ENCODE results near the gene TMEM95. TPM values are rescaled to one million over a fixed set of nuclear protein-coding genes. Genes with fewer than 3 reads are reported as not detected.
"Not testable (repeated sequence)": the region's sequence is repeated elsewhere in the genome, so short reads cannot be mapped to it uniquely, and the experiment has no call there.

The TMEM95 gene
- total RNA-seq, 1 donor from 2014 or later: not detected

- DNase-seq: no peak
Observed at GRCh38 chr17:7346761-7347614, 8.0 kb upstream of the TMEM95 start.

DNA sequence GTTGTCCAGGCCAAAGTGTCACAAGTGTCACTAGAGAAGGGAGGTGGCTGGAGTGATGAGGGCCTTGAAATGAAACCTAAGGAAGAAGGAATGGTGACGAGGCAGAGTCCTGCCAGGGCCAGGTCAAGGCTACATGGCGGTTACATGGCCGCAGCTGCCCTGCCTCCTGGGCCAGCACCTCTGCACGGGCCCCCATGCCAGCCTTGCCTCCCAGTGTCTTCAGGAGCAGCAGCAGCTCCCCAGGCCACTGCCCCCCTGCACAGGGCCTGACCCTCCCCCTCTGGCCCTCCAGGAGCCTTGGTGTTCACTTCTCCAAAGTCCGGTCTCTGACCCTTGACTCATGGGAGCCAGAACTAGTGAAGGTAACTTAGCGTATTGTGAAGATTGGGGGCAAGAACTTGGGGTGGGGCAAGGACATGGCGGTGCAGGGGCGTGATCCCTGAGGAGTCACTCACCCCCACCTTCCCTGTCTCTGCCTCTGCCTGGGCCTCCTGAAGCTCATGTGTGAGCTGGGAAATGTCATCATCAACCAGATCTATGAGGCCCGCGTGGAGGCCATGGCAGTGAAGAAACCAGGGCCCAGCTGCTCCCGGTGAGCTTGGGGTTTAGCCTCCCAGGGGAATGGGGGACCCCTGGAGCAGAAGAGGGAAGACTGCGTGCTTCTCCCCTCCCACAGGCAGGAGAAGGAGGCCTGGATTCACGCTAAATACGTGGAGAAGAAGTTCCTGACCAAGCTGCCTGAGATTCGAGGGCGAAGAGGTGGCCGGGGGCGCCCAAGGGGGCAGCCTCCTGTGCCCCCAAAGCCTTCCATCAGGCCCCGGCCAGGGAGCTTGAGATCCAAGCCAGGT is 7.1 kb upstream of the TMEM95 start:
- no peak for DNase-seq

DNA sequence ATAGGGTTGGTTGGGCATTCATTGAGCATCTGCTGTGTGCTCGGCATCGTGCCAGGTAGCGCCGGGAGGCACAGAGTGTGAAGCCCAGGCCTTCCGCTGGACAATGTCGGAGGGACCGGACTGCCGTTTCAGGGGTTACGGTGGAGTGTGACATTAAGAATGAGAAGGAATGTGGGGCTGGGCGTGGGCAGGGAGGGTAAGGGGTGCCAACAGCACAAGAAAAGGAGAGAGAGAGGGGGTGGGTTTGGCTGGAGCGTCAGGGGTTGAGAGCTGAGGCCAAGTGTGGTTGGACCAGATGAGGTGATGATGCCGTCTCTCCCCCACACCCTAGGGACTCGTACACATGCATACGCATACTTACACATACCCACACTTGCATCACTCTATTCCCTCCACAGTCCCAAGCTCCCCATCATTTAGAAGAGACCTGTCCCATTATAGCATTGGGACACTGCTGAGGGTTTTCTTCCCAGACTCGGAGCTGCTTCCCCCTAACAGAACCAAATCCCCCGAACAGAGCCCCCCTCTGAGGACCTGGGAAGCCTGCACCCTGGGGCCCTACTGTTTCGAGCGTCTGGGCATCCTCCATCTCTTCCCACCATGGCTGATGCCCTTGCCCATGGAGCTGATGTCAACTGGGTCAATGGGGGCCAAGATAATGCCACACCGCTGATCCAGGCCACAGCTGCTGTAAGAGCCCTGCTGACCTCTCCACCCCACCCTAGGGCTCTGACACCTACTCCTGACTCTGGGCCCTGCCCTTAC is 6.3 kb upstream of the TMEM95 start:
- no peak for DNase-seq

DNA sequence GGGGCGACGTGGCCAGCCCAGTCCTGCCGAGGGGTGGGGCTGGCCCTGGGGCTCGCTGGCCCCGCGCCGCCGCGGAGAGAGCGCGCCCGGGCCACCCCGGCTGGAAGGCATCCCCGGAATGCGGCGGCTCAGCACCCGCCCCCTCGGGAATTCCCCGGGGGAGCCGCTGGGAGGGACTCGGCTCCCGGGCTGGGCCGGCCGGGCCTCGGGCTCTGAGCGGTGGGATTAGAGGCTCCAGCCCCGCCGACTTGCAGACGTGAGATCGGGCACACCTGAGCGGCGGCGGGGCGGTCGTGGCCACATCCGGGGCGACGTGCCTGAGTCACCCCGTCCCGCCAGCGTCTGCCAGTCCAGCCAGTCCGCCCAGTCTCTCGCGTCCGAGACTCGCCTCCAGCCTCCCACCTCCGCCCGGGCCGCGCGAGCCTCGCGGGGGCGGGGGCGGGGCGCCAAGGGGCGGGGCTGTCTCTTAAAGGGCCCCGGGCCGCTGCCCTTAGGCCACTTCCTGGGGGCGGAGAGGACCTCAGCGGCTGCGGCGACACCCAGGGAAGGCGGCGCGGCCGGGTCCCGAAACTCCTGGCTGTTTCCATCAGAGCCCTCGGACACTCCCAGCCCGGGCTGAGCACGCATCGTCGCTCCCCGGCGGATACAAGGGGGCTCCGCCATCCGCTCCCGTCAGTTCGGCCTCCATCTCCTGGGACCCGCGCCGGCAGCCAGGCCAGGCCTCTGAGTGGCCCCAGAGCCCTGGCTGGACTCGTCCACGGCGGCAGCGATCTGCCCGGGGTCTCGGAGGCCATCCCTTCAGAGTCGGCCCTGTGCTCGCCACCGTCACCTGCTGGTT is 3.1 kb upstream of the TMEM95 start, which contains the start of gene KCTD11:
Gene KCTD11 (plus strand): TSS at position 498 of the 838 bp plus-strand sequence.
- DNase-seq: peak; percentile 81

DNA sequence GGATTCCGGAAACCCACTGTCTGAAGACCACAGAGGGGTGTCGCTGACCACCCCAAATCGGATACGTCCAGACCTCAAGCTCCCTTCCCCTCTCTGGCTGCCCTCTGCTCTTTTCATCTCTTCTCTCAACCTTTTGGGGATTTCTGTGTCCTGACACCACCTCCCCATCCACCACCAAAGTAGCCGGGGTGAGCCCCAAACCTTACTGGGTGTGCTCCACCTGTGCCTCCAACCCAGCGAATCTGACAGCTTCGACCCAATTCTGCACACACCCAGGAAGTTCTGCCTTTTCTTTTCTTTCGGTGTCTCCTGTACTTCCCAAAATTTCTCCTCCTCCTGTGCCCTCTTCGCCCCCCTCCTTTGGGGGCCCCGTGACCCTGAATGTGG is 2.5 kb upstream of the TMEM95 start:
- no peak for DNase-seq

DNA sequence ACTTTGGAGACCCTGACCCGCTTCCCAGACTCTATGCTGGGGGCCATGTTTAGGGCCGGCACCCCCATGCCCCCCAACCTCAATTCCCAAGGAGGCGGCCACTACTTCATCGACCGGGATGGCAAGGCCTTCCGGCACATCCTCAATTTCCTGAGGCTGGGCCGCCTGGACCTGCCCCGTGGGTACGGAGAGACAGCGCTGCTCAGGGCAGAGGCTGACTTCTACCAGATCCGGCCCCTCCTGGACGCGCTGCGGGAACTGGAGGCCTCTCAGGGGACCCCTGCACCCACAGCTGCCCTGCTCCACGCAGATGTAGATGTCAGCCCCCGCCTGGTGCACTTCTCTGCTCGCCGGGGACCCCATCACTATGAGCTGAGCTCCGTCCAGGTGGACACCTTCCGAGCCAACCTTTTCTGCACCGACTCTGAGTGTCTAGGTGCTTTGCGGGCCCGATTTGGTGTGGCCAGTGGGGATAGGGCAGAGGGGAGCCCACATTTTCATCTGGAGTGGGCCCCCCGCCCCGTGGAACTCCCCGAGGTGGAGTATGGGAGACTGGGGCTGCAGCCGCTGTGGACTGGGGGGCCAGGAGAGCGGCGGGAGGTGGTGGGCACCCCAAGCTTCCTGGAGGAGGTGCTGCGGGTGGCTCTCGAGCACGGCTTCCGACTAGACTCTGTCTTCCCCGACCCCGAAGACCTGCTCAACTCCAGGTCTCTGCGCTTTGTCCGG is 1.9 kb upstream of the TMEM95 start:
- no peak for DNase-seq

DNA sequence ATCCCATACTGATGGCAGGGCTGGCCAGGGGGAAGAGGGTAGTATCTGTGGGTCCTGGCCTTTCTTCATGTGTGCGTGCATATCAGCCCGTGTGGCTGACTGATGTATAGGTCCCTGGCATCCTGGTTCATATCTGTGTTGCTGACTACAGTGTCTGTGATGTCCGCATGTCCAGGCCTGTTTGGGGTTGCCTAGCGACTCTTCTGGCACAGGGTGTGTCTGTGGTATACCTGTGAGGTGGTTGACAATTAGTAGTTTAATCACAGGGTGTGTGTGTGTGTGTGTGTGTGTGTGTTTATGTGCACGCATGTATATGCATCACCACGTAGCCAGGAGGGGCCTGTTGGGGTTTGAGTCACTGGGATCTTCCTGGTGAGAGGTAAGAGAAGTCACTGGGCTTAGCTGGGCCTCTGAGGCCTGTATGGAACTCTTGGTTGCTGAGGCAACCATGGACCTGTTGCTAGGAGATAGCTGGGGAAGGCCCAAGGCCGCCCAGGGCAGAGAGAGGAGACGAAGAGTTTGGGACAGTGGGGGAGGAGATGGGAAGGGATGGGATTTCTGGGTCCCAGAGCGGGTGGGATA is 603 bp upstream of the TMEM95 start:
- DNase-seq: no peak

- no peak for DNase-seq
Observed at GRCh38 chr17:7355573-7355972, 617 bp downstream of the TMEM95 start.

DNA sequence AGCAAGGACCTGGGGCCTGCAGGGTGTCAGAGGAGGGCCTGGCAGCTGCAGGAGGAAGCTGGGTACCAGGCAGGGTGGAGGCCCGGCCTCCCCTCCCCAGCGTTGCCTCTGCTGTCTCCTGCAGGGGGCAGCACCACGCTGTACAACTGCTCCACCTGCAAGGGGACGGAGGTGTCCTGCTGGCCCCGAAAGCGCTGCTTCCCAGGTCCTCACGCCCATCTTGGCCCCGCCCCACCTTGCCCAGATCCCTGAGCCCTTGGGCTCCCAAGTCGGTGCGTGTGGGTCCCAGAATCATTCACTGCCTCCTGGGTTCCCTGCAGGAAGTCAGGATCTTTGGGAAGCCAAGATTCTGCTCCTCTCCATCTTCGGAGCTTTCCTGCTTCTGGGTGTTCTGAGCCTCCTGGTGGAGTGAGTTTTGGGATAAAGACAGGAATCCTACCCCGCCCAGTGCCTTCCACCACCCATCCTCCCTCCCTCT is 1.2 kb downstream of the TMEM95 start:
- DNase-seq: peak; percentile 39

GRCh38 chr17:7356756-7357155 is 1.8 kb downstream of the TMEM95 start:
- DNase-seq: no peak

DNA sequence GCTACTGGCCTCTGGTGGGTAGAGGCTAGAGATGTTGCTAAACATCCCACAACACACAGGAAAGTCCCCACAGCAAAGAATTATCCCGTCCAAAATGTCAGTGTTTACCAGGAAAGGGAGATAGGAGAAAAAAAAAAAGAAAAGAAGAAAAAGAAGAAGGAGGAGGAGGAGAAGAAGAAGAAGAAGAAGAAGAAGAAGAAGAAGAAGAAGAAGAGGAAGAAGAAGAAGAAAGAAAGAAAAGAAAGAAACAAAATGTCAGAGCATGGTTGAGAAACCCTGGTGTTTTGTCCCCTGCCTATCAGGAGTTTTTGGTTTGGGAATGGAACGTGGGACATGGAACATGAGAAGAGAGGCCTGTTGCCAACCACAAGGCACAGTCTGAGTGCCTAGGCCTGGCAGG is 2.4 kb downstream of the TMEM95 start:
- no peak for DNase-seq

GRCh38 chr17:7361906-7362305 is 7.0 kb downstream of the TMEM95 start:
- DNase-seq: no peak

GRCh38 chr17:7363311-7363710 is 8.4 kb downstream of the TMEM95 start:
- DNase-seq: no peak

- DNase-seq: not testable (repeated sequence)
Observed at GRCh38 chr17:7365963-7366362, 11.0 kb downstream of the TMEM95 start.

DNA sequence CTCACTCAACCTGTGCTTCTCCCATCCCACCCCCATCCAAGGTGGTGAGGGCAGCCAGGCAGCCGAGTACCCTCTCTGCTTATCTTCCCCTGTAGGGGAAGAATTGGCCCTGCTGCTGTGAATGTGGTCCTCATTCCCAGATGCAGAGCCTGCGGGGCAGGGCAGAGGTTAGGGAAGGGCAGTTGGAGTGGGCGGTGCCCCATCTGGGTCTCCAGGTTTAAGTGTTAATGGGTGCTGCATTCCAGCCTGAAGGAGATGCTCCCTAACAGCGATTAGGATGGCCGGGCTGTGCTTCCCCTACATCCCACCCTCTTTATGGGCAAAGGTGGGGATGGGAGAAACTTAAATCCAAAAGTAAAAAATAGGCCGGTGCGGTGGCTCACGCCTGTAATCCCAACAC is 12.1 kb downstream of the TMEM95 start:
- DNase-seq: no peak

DNA sequence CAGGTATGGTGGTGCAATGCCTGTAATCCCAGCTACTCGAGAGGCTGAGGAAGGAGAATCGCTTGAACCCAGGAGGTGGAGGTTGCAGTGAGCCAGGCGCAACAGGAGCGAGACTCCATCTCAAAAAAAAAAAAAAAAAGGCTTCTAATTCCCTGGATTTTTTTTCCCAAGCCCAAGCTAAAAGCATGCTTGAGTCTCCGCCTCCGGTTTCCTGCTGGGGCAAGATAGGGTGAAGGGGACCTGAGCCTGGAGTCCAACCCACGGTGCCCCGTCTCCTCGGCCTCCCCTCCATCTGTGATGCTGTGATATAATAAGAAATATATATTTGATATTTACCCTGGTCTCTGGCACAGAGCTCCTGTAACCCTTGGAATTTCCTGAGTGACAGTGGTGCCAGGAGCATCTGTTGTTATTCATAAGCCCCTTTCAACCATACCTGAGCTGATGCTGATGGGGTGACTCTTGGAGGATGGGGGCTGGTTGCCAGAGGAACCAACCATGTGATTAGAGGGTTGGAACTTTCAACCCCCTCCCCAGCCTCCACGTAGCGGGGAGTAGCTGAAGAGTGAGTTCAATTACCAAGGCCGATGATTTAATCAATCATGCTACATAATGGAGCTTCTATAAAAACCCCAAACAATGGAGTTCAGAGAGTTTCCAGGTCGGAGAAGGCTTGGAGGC is 13.1 kb downstream of the TMEM95 start:
- no peak for DNase-seq

- DNase-seq: not testable (repeated sequence)
Observed at GRCh38 chr17:7368599-7368994, 13.6 kb downstream of the TMEM95 start.

DNA sequence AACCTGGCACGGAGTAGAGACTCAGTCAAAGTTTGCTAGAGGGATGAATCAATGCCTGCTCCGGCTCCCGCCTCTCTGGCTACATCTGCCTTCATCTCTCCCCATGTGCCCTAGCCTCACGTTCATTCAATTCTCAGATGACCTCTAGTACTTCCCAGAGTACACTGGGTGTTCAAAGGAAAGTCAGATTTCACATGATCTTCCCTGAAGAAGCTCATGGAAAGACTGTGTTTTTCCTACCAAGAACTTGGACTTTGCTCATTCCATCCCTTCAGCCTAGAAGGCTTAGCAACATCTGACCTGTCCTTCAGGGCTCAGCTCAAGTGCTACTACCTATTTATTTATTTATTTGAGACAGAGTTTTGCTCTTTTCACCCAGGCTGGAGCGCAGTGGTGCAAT is 14.9 kb downstream of the TMEM95 start:
- no peak for DNase-seq

DNA sequence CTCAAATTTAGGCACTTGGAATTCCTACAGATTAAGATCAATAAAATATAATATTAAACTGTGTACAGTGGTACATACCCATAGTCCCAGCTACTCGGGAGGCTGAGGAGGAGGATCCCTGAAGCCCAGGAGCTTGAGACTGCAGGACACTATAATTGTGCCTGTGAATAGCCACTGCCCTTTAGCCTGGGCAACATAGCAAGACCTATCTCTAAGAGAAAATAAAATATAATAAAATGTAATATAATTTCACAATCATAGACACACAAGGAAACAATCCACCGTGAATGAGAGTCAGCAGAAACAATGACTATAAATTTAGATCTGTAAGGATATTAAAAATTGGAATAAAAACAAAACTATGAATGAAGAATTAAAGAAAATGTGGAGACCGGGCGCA is 15.9 kb downstream of the TMEM95 start:
- no peak for DNase-seq

- no peak for DNase-seq
Observed at GRCh38 chr17:7374353-7374752, 19.4 kb downstream of the TMEM95 start.
